Activated gamma-delta T cell treated with anti-CD3 and anti-CD28 coated beads, Interleukin-2, amount 50 U/mL, for 16 hours (primary cell): ENCODE data around the gene ABCG2.
"Not testable (repeated sequence)": the region's sequence is repeated elsewhere in the genome, so short reads cannot be mapped to it uniquely, and the experiment has no call there.

Experiments used
- DNase-seq: peaks from one replicate; pipeline ENCODE4 v3.0.0-alpha.2; 2020; ENCODE audit warnings: low read depth

ABCG2 gene

DNA sequence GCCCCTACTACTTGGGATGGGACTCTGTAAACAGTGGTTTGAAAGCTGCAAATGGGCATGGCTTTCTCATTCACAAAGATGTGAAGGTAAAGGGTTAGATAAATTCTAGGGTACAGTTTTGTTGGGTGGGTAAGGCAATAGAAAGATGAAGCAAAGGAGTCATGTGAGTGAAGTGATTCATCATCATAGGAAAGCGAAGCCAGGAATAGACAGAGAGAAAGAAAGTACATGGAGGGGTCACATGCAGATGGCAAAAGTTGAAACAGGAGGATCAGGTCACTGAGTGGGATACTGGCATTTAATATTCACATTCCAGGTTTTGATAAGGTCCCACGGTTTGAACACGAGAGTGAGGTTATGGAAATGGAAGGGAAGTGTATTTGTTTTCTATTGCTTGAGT lies 8.2 kb upstream of the ABCG2 start:
- DNase-seq: no peak

- no peak for DNase-seq
Measured at GRCh38 chr4:88163336-88163735, 4.9 kb upstream of the ABCG2 start.

DNA sequence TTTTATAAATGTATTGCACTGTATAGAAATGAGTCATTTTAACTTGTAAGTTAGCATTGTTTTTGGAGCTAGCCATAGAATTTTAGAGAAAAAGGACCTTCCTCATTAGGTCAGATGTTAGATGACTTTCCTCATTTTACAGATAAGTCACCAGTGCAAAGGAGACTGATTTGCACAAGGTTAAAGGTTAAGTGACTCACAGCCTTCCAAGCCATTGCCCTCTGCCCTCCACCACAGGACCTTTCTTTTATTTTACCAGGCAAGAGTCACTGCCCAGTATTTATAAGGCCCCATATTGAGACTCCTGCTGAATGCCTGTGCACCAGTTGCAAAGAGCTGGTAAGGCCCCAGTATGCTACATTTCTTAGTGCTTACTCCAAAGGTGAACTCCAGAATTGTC lies 4.2 kb upstream of the ABCG2 start:
- no peak for DNase-seq

DNA sequence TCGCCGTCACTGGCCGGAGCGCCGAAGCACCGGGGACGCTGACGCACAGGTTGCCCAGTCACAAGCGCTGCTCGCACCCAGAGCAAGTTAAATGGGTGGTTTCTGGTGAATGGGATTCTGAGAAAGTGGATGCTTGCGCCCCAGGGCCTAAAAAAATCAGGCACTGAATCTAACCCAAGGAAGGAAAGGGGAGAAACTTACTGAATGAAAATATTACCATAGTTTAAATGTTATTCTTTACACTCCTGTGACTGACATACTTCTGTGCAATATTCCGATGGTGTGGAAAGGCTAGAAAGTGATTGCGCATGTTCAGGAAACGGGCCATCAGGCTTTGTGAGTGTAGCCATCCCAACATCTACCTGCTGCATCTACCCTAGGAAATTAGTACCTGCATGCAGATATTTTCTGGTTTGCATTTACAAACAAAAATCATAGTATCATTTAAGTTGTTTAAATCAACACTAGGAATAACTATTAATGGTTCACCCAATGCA lies 838 bp upstream of the ABCG2 start:
- DNase-seq: no peak

DNA sequence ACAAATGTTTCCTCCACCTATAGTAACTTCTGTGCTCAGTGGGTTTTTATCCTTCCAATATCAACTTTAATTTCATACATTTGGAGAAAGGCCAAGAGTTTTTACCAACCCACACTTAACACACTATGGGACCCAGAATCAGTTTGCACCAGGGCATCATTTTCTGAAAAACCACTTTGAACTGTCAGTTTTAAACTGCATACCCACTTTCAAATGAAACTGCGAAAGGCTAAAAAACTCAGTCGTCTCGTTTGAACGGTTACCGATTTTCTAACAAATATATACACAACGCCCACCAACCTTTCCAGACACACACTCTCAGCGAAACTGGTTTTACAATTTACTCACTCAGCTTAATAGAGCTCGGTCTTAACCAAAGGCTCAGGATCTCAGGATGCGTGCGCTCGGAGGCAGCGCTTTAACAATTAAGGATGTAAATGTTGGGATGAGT lies 376 bp downstream of the ABCG2 start:
- no peak for DNase-seq

DNA sequence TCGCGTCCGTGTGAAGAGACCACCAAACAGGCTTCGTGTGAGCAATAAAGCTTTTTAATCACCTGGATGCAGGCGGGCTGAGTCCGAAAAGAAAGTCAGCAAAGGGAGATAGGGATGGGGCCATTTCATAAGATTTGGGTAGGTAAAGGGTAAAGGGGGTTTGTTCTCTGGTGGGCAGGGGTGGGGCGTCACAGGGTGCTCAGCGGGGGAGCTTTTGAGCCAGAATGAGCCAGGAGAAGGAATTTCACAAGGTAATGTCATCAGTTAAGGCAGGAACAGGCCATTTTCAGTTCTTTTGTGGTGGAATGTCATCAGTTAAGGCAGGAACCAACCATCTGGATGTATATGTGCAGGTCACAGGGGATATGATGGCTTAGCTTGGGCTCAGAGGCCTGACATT lies 6.1 kb downstream of the ABCG2 start:
- DNase-seq: not testable (repeated sequence)

GRCh38 chr4:88148560-88148959 lies 9.9 kb downstream of the ABCG2 start:
- DNase-seq: no peak

GRCh38 chr4:88147799-88148217 lies 10.6 kb downstream of the ABCG2 start:
- no peak for DNase-seq

DNA sequence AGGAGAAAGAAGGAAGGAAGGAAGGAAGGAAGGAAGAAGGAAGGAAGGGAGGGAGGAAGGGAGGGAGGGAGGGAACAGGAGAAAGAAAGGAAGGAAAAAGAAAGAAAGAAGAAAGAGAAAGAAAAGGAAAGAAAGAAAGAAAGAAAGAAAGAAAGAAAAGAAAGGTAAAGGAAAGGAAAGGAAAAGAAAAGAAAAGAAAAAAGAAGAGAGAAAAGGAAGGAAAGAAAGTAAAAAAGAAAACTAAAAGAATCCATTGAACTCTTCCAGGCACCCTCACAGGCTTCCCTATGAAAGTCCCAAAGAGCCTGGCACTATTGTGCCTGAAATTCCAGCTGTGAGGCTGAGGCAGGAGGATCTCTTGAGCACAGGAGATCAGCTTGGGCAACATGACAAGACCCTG lies 11.5 kb downstream of the ABCG2 start:
- DNase-seq: no peak

GRCh38 chr4:88144866-88145300 lies 13.6 kb downstream of the ABCG2 start:
- no peak for DNase-seq

DNA sequence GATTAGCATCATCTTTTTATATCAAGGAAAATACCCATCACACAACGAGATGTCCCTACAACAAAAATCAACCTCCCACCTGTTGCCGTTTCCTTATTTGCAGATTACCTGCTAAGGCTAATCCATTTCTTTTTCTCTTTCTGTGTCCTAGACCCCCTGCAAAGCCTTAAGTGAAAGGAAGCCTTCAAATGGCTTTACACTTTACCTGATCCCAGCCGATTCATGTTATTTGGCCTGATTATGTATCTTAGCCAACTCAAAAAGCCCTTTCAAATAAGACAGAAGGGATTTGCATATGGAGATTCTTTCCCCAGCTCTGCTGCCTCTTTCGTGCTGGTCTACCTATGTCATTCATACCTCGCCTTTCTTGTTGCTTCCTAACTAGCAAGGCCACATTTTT lies 14.4 kb downstream of the ABCG2 start:
- DNase-seq: no peak

DNA sequence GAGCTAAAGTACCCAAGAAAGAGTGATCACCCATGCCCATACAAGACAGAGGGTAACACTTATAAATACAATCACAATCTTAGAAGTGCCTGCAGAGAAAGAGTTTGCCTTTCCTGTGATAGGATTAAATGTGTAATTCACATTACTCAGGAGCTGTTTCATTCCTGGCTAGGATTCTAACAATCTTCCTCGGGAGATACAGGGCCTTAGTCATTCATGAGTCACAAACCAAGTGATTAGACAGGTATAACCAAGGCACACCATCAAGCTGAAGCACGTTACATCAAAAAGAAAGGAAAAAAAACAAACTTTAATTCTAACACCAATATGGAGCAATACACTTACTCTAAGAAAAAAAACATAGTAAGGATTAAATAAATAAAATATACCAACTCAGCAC lies 14.9 kb downstream of the ABCG2 start:
- no peak for DNase-seq

- DNase-seq: no peak
Measured at GRCh38 chr4:88138561-88138960, 19.9 kb downstream of the ABCG2 start.

GRCh38 chr4:88137112-88137511 lies 21.3 kb downstream of the ABCG2 start:
- DNase-seq: no peak

- no peak for DNase-seq
Measured at GRCh38 chr4:88136249-88136648, 22.2 kb downstream of the ABCG2 start.

DNA sequence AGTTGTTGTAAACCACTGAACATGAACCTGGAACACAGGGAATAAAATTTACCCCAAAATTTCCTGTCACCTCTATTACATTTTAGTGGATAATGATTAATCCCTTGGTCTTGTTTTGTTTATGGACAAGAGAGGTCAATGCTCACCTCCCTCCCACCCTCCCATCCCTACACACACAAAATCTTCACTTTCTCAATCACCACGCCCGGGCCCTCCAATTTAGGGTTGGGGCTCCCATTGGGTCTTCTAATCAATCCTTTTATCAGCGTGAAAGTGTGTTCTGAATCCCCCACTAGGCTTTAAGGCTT lies 23.1 kb downstream of the ABCG2 start:
- no peak for DNase-seq

- DNase-seq: no peak
Measured at GRCh38 chr4:88134536-88135355, 23.7 kb downstream of the ABCG2 start.

DNA sequence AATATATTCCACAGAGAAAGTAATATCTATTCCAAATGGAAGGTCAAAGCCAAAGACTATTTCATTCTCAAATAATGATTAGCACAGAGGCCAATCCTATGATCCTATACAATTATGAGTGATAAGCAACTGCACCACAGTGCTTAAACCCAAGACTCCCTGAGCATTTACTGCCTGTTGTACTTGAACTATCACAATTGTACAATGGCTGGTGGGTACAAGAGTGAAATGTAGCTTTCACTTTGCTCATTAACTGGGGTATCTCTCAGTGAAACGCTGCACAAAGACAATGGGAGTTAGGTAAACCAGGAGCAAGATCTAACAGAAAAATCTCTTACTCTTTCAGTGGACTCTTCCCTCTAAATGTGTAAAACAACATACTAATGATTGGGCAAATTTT lies 24.3 kb downstream of the ABCG2 start:
- DNase-seq: no peak

- DNase-seq: no peak
Measured at GRCh38 chr4:88130544-88131305, 27.7 kb downstream of the ABCG2 start.

DNA sequence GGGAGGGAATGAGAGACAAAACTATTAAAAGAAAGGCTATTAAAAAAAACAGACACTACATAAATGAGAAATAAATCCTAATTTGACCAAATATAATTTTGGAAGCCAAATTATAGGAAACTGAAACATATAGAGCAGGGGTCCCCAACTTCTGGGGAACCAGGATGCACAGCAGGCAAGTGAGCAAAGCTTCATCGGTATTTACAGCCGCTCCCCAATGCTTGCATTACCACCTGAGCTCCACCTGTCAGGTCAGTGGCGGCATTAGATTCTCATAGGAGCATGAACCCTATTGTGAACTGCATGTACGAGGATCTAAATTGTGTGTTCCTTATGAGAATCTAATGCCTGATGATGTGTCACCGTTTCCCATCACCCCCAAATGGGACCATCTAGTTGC lies 28.4 kb downstream of the ABCG2 start:
- no peak for DNase-seq

DNA sequence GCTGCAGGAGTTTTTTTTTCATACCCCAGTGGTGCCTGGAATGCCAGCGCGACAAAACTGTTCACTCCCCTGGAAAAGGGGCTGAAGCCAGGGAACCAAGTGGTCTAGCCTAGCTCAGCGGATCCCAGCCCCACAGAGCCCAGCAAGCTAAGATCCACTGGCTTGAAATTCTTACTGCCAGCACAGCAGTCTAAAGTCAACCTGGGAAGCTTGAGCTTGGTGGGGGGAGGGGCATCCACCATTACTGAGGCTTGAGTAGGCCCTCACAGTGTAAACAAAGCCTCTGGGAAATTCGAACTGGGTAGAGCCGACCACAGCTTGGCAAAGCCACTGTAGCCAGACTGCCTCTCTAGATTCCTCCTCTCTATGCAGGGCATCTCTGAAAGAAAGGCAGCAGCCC lies 36.2 kb downstream of the ABCG2 start:
- DNase-seq: not testable (repeated sequence)

- DNase-seq: no peak
Measured at GRCh38 chr4:88119943-88120342, 38.5 kb downstream of the ABCG2 start.

GRCh38 chr4:88115587-88115986 lies 42.9 kb downstream of the ABCG2 start:
- DNase-seq: no peak
